ENCODE measurements around the gene ASCC2. TPM values are rescaled to one million over a fixed set of nuclear protein-coding genes. Genes with fewer than 3 reads are reported as not detected.
A peak's percentile ranks its signal among the peaks of the same experiment; 100 is the strongest.

ASCC2 gene
- 10 to 100 TPM; 38.3 to 80.1 (median 57.9) TPM for polyA plus RNA-seq
- long read RNA-seq, donor 1, transcript ASCC2-202 (21 exons, 2,823 nt): major isoform, 6 of 10 reads
- long read RNA-seq, donor 1, partial matches to known transcripts: 0 of 10 reads
- long read RNA-seq, donor 1, other reads (novel, unspliced or antisense): 0 of 10 reads
- long read RNA-seq, donor 2, partial matches to known transcripts: 0 of 2 reads
- long read RNA-seq, donor 2, other reads (novel, unspliced or antisense): 0 of 2 reads
- long read RNA-seq, donor 3, transcript ASCC2-220 (2 exons, 562 nt): major isoform, 5 of 5 reads
- long read RNA-seq, donor 3, partial matches to known transcripts: 0 of 5 reads
- long read RNA-seq, donor 3, other reads (novel, unspliced or antisense): 0 of 5 reads
- long read RNA-seq, donor 4: 0 reads
- long read RNA-seq, donor 5, partial matches to known transcripts: 0 of 1 reads
- long read RNA-seq, donor 5, other reads (novel, unspliced or antisense): 0 of 1 reads
- long read RNA-seq, donor 6, partial matches to known transcripts: 0 of 6 reads
- long read RNA-seq, donor 6, other reads (novel, unspliced or antisense): 0 of 6 reads
- long read RNA-seq, donor 7, partial matches to known transcripts: 6 of 10 reads
- long read RNA-seq, donor 7, other reads (novel, unspliced or antisense): 0 of 10 reads
- long read RNA-seq, donor 8: 0 reads
- long read RNA-seq, donor 9, partial matches to known transcripts: 0 of 1 reads
- long read RNA-seq, donor 9, other reads (novel, unspliced or antisense): 0 of 1 reads
- long read RNA-seq, donor 10, partial matches to known transcripts: 0 of 2 reads
- long read RNA-seq, donor 10, other reads (novel, unspliced or antisense): 0 of 2 reads

GRCh38 chr22:29837741-29838598 lies at the start of gene ASCC2:
TSS of gene ASCC2 (minus strand) at chr22:29838274. CDS start at chr22:29832325, 5,949 bp downstream.
- peak within 1 kb of the TSS; percentile 49 to 71 (median 63) for H3K27ac ChIP-seq (ENCODE audit: low read depth in 1 of 3, low read length in 2 of 3)
- FAIRE-seq: no peak

GRCh38 chr22:29887358-29887757 lies 49.3 kb upstream of the ASCC2 start:
- H3K27ac ChIP-seq (ENCODE audit: low read depth in 1 of 3, low read length in 2 of 3): no peak overlapping the region
- H3K36me3 ChIP-seq (ENCODE audit: control insufficient read depth in 3 of 3, insufficient read depth in 2 of 3, low read depth in 1 of 3, low read length in 3 of 3): peaks cover 0 to 3% (median 0%) of the 10 kb centered on the region in 3 donors
- FAIRE-seq (no peak), DNase-seq (no peak)
- no peaks in the 10 kb centered on the region for H3K9me3 ChIP-seq (ENCODE audit: control insufficient read depth in 2 of 2, insufficient read depth in 1 of 2, low read depth in 1 of 2, low read length in 1 of 2)
- no peaks in the 10 kb centered on the region for H3K27me3 ChIP-seq (ENCODE audit: control insufficient read depth in 3 of 3, insufficient read depth in 3 of 3, low read length in 3 of 3)
- H3K4me1 ChIP-seq (ENCODE audit: control insufficient read depth in 3 of 3, insufficient read depth in 2 of 3, low read depth in 1 of 3, low read length in 2 of 3): peaks cover 6 to 8% (median 6%) of the 10 kb centered on the region in 3 donors
- H3K4me3 ChIP-seq (ENCODE audit: low read depth in 1 of 3, low read length in 3 of 3): no peak overlapping the region
- 68 to 74% (median 69%) methylated on average over 2 of the region's 2 CpGs for WGBS, 3 donors

More at GRCh38 chr22:29837741-29838598, at the start of gene ASCC2:
- 0 to 1% (median 1%) methylated on average over 44 to 54 of the region's 54 CpGs for whole genome bisulfite sequencing, 3 donors
- Histone ChIP-seq H3K36me3 (ENCODE audit: control insufficient read depth in 3 of 3, insufficient read depth in 2 of 3, low read depth in 1 of 3, low read length in 3 of 3) (peaks cover 4 to 15% (median 5%) of the 10 kb centered on the region in 3 donors), H3K9me3 (ENCODE audit: control insufficient read depth in 2 of 2, insufficient read depth in 1 of 2, low read depth in 1 of 2, low read length in 1 of 2) (no peaks in the 10 kb centered on the region), H3K27me3 (ENCODE audit: control insufficient read depth in 3 of 3, insufficient read depth in 3 of 3, low read length in 3 of 3) (no peaks in the 10 kb centered on the region), H3K4me1 (ENCODE audit: control insufficient read depth in 3 of 3, insufficient read depth in 2 of 3, low read depth in 1 of 3, low read length in 2 of 3) (no peaks in the 10 kb centered on the region), H3K4me3 (ENCODE audit: low read depth in 1 of 3, low read length in 3 of 3) (peak within 1 kb of the TSS; percentile 76 to 89 (median 84))
- DNase-seq: peak; percentile 99 to 100

GRCh38 chr22:29886596-29886995 lies 48.5 kb upstream of the ASCC2 start:
- WGBS, 3 donors: 86 to 100% (median 87%) methylated on average over 1 of the region's 1 CpG
- Histone ChIP-seq H3K27me3 (ENCODE audit: control insufficient read depth in 3 of 3, insufficient read depth in 3 of 3, low read length in 3 of 3) (no peaks in the 10 kb centered on the region), H3K27ac (ENCODE audit: low read depth in 1 of 3, low read length in 2 of 3) (no peak overlapping the region), H3K4me1 (ENCODE audit: control insufficient read depth in 3 of 3, insufficient read depth in 2 of 3, low read depth in 1 of 3, low read length in 2 of 3) (peaks cover 6 to 8% (median 6%) of the 10 kb centered on the region in 3 donors), H3K36me3 (ENCODE audit: control insufficient read depth in 3 of 3, insufficient read depth in 2 of 3, low read depth in 1 of 3, low read length in 3 of 3) (peaks cover 0 to 3% (median 0%) of the 10 kb centered on the region in 3 donors), H3K4me3 (ENCODE audit: low read depth in 1 of 3, low read length in 3 of 3) (no peak overlapping the region), H3K9me3 (ENCODE audit: control insufficient read depth in 2 of 2, insufficient read depth in 1 of 2, low read depth in 1 of 2, low read length in 1 of 2) (no peaks in the 10 kb centered on the region)
- FAIRE-seq (no peak), DNase-seq (no peak)

- no peak for FAIRE-seq
These were observed 47.5 kb upstream of the ASCC2 start for GRCh38 chr22:29885610-29886009.

GRCh38 chr22:29883775-29884097 lies 45.7 kb upstream of the ASCC2 start:
- H3K27me3 ChIP-seq (ENCODE audit: control insufficient read depth in 3 of 3, insufficient read depth in 3 of 3, low read length in 3 of 3): no peaks in the 10 kb centered on the region
- H3K4me3 ChIP-seq (ENCODE audit: low read depth in 1 of 3, low read length in 3 of 3): peak overlapping the region; percentile 93 to 100 (median 98)
- H3K36me3 ChIP-seq (ENCODE audit: control insufficient read depth in 3 of 3, insufficient read depth in 2 of 3, low read depth in 1 of 3, low read length in 3 of 3): peaks cover 0 to 3% (median 0%) of the 10 kb centered on the region in 3 donors
- FAIRE-seq (no peak), DNase-seq (no peak)
- WGBS, 3 donors: 1 to 2% (median 1%) methylated on average over 14 of the region's 14 CpGs
- H3K9me3 ChIP-seq (ENCODE audit: control insufficient read depth in 2 of 2, insufficient read depth in 1 of 2, low read depth in 1 of 2, low read length in 1 of 2): peaks cover 0 to 3% of the 10 kb centered on the region in 2 donors
- peak overlapping the region; percentile 96 to 98 (median 98) for H3K27ac ChIP-seq (ENCODE audit: low read depth in 1 of 3, low read length in 2 of 3)
- peaks cover 6 to 8% (median 6%) of the 10 kb centered on the region in 3 donors for H3K4me1 ChIP-seq (ENCODE audit: control insufficient read depth in 3 of 3, insufficient read depth in 2 of 3, low read depth in 1 of 3, low read length in 2 of 3)

More at GRCh38 chr22:29885610-29886009, 47.5 kb upstream of the ASCC2 start:
- 61 to 69% (median 67%) methylated on average over 4 of the region's 4 CpGs for WGBS, 3 donors
- Histone ChIP-seq H3K4me1 (ENCODE audit: control insufficient read depth in 3 of 3, insufficient read depth in 2 of 3, low read depth in 1 of 3, low read length in 2 of 3) (peaks cover 6 to 8% (median 6%) of the 10 kb centered on the region in 3 donors), H3K36me3 (ENCODE audit: control insufficient read depth in 3 of 3, insufficient read depth in 2 of 3, low read depth in 1 of 3, low read length in 3 of 3) (peaks cover 0 to 3% (median 0%) of the 10 kb centered on the region in 3 donors), H3K27ac (ENCODE audit: low read depth in 1 of 3, low read length in 2 of 3) (peak overlapping the region in 1 of 3 donors; percentile 16), H3K27me3 (ENCODE audit: control insufficient read depth in 3 of 3, insufficient read depth in 3 of 3, low read length in 3 of 3) (no peaks in the 10 kb centered on the region), H3K4me3 (ENCODE audit: low read depth in 1 of 3, low read length in 3 of 3) (no peak overlapping the region), H3K9me3 (ENCODE audit: control insufficient read depth in 2 of 2, insufficient read depth in 1 of 2, low read depth in 1 of 2, low read length in 1 of 2) (no peaks in the 10 kb centered on the region)
- DNase-seq: no peak

- Histone ChIP-seq H3K27ac (ENCODE audit: low read depth in 1 of 3, low read length in 2 of 3) (peak within 1 kb of the TSS; percentile 96 to 98 (median 98)), H3K36me3 (ENCODE audit: control insufficient read depth in 3 of 3, insufficient read depth in 2 of 3, low read depth in 1 of 3, low read length in 3 of 3) (peaks cover 0 to 3% (median 0%) of the 10 kb centered on the region in 3 donors), H3K9me3 (ENCODE audit: control insufficient read depth in 2 of 2, insufficient read depth in 1 of 2, low read depth in 1 of 2, low read length in 1 of 2) (peaks cover 0 to 3% of the 10 kb centered on the region in 2 donors), H3K4me1 (ENCODE audit: control insufficient read depth in 3 of 3, insufficient read depth in 2 of 3, low read depth in 1 of 3, low read length in 2 of 3) (peaks cover 6 to 8% (median 6%) of the 10 kb centered on the region in 3 donors), H3K27me3 (ENCODE audit: control insufficient read depth in 3 of 3, insufficient read depth in 3 of 3, low read length in 3 of 3) (no peaks in the 10 kb centered on the region), H3K4me3 (ENCODE audit: low read depth in 1 of 3, low read length in 3 of 3) (peak within 1 kb of the TSS; percentile 93 to 100 (median 98))
- 0 to 1% (median 1%) methylated on average over 39 to 82 of the region's 82 CpGs for WGBS, 3 donors
- no peak for FAIRE-seq
- peak; percentile 93 to 95 for DNase-seq
These were observed 45.1 kb upstream of the ASCC2 start, which contains the start of gene MTMR3 for GRCh38 chr22:29883045-29883774. TSS of gene MTMR3 (plus strand) at chr22:29883174. CDS start at chr22:29971060, 87,886 bp downstream.

GRCh38 chr22:29882716-29883044 lies 44.6 kb upstream of the ASCC2 start:
- 0 to 3% (median 0%) methylated on average over 5 of the region's 5 CpGs for WGBS, 3 donors
- Histone ChIP-seq H3K27me3 (ENCODE audit: control insufficient read depth in 3 of 3, insufficient read depth in 3 of 3, low read length in 3 of 3) (no peaks in the 10 kb centered on the region), H3K36me3 (ENCODE audit: control insufficient read depth in 3 of 3, insufficient read depth in 2 of 3, low read depth in 1 of 3, low read length in 3 of 3) (peaks cover 0 to 3% (median 0%) of the 10 kb centered on the region in 3 donors), H3K4me3 (ENCODE audit: low read depth in 1 of 3, low read length in 3 of 3) (peak overlapping the region in 1 of 3 donors; percentile 93), H3K4me1 (ENCODE audit: control insufficient read depth in 3 of 3, insufficient read depth in 2 of 3, low read depth in 1 of 3, low read length in 2 of 3) (peaks cover 6 to 8% (median 6%) of the 10 kb centered on the region in 3 donors), H3K27ac (ENCODE audit: low read depth in 1 of 3, low read length in 2 of 3) (no peak overlapping the region), H3K9me3 (ENCODE audit: control insufficient read depth in 2 of 2, insufficient read depth in 1 of 2, low read depth in 1 of 2, low read length in 1 of 2) (peaks cover 0 to 3% of the 10 kb centered on the region in 2 donors)
- no peak for DNase-seq
- FAIRE-seq: no peak
